ENCODE data around the gene PLSCR3. TPM values are rescaled to one million over a fixed set of nuclear protein-coding genes. Genes with fewer than 3 reads are reported as not detected.

The PLSCR3 gene
- total and polyA plus RNA-seq, 2 experiments from 2014 or later: 30.0 to 34.3 TPM

DNA sequence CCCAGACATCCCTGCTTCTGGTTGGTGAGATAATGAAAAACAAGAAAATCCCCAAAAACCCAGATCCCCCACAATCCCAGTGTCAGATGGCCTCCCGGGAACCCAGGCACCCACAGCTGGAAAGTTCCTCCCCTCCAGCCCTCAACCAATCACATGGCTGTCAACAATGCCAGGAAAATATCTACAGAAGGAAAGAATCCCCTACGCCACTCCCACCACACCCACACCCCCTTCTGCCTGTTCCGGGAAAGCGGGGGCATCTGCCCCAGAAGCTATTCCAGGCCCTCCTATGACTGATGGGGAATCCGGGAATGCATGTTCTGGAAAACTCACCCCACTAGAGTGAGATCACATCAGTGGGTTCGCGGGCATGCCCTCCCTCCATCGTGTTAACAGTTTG lies 37.6 kb downstream of the PLSCR3 start:
- Mint-ChIP-seq H3K4me3 (peak overlapping the region; percentile 24; the same call in 1 of the 3 replicates), H3K9me3 (no peaks in the 10 kb centered on the region)

More for the DNA sequence above, 37.6 kb downstream of the PLSCR3 start:
- peak overlapping the region; percentile 97 for H2AFZ ChIP-seq
- no peaks in the 10 kb centered on the region; the same call in 1 of the 2 replicates for H4K20me1 ChIP-seq (replicated peaks; ENCODE audit: insufficient read depth)
- Mint-ChIP-seq H3K27ac (no peak overlapping the region), H3K4me1 (peaks cover 18% of the 10 kb centered on the region), H3K36me3 (ENCODE audit: low read depth) (peaks cover 4% of the 10 kb centered on the region; the same call in 1 of the 3 replicates), H3K27me3 (ENCODE audit: insufficient read depth, low read depth, poor library complexity) (peaks cover 24% of the 10 kb centered on the region)
- H3F3A ChIP-seq (replicated peaks; ENCODE audit: low read depth): peaks cover 6% of the 10 kb centered on the region
- peak overlapping the region; percentile 48; the same call in 1 of the 2 replicates for H3K4me3 ChIP-seq
- H3K36me3 ChIP-seq (ENCODE audit: insufficient read depth): no peaks in the 10 kb centered on the region
- H3K4me1 ChIP-seq (ENCODE audit: insufficient read depth): peaks cover 18% of the 10 kb centered on the region
- ATAC-seq: no peak
- no peaks in the 10 kb centered on the region for H3K79me2 ChIP-seq (replicated peaks; ENCODE audit: insufficient read depth)
- peak overlapping the region; percentile 75; the same call in 1 of the 2 replicates for H3K4me2 ChIP-seq
- no peak for TF ChIP-seq CREB1 (CRISPR knock-in tag; IDR thresholded peaks at IDR 0.05; ENCODE audit: low read depth)
- TF ChIP-seq, protein P1, sequence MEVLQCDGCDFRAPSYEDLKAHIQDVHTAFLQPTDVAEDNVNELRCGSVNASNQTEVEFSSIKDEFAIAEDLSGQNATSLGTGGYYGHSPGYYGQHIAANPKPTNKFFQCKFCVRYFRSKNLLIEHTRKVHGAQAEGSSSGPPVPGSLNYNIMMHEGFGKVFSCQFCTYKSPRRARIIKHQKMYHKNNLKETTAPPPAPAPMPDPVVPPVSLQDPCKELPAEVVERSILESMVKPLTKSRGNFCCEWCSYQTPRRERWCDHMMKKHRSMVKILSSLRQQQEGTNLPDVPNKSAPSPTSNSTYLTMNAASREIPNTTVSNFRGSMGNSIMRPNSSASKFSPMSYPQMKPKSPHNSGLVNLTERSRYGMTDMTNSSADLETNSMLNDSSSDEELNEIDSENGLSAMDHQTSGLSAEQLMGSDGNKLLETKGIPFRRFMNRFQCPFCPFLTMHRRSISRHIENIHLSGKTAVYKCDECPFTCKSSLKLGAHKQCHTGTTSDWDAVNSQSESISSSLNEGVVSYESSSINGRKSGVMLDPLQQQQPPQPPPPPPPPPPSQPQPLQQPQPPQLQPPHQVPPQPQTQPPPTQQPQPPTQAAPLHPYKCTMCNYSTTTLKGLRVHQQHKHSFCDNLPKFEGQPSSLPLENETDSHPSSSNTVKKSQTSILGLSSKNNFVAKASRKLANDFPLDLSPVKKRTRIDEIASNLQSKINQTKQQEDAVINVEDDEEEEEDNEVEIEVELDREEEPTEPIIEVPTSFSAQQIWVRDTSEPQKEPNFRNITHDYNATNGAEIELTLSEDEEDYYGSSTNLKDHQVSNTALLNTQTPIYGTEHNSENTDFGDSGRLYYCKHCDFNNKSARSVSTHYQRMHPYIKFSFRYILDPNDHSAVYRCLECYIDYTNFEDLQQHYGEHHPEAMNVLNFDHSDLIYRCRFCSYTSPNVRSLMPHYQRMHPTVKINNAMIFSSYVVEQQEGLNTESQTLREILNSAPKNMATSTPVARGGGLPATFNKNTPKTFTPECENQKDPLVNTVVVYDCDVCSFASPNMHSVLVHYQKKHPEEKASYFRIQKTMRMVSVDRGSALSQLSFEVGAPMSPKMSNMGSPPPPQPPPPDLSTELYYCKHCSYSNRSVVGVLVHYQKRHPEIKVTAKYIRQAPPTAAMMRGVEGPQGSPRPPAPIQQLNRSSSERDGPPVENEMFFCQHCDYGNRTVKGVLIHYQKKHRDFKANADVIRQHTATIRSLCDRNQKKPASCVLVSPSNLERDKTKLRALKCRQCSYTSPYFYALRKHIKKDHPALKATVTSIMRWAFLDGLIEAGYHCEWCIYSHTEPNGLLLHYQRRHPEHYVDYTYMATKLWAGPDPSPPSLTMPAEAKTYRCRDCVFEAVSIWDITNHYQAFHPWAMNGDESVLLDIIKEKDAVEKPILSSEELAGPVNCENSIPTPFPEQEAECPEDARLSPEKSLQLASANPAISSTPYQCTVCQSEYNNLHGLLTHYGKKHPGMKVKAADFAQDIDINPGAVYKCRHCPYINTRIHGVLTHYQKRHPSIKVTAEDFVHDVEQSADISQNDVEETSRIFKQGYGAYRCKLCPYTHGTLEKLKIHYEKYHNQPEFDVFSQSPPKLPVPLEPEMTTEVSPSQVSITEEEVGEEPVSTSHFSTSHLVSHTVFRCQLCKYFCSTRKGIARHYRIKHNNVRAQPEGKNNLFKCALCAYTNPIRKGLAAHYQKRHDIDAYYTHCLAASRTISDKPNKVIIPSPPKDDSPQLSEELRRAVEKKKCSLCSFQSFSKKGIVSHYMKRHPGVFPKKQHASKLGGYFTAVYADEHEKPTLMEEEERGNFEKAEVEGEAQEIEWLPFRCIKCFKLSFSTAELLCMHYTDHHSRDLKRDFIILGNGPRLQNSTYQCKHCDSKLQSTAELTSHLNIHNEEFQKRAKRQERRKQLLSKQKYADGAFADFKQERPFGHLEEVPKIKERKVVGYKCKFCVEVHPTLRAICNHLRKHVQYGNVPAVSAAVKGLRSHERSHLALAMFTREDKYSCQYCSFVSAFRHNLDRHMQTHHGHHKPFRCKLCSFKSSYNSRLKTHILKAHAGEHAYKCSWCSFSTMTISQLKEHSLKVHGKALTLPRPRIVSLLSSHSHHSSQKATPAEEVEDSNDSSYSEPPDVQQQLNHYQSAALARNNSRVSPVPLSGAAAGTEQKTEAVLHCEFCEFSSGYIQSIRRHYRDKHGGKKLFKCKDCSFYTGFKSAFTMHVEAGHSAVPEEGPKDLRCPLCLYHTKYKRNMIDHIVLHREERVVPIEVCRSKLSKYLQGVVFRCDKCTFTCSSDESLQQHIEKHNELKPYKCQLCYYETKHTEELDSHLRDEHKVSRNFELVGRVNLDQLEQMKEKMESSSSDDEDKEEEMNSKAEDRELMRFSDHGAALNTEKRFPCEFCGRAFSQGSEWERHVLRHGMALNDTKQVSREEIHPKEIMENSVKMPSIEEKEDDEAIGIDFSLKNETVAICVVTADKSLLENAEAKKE (CRISPR knock-in tag; IDR thresholded peaks at IDR 0.05): no peak
- no peak for TF ChIP-seq ZNF331 (CRISPR knock-in tag; IDR thresholded peaks at IDR 0.05; ENCODE audit: low read depth)
- no peak for TF ChIP-seq EZH2phosphoT487 (IDR thresholded peaks at IDR 0.05; ENCODE audit: unreplicated experiment)
- no peak for TF ChIP-seq NANOG (IDR thresholded peaks at IDR 0.05; ENCODE audit: borderline replicate concordance)
- TF ChIP-seq STAT1 (IDR thresholded peaks at IDR 0.05; ENCODE audit: unreplicated experiment): no peak
- TF ChIP-seq, protein P2, sequence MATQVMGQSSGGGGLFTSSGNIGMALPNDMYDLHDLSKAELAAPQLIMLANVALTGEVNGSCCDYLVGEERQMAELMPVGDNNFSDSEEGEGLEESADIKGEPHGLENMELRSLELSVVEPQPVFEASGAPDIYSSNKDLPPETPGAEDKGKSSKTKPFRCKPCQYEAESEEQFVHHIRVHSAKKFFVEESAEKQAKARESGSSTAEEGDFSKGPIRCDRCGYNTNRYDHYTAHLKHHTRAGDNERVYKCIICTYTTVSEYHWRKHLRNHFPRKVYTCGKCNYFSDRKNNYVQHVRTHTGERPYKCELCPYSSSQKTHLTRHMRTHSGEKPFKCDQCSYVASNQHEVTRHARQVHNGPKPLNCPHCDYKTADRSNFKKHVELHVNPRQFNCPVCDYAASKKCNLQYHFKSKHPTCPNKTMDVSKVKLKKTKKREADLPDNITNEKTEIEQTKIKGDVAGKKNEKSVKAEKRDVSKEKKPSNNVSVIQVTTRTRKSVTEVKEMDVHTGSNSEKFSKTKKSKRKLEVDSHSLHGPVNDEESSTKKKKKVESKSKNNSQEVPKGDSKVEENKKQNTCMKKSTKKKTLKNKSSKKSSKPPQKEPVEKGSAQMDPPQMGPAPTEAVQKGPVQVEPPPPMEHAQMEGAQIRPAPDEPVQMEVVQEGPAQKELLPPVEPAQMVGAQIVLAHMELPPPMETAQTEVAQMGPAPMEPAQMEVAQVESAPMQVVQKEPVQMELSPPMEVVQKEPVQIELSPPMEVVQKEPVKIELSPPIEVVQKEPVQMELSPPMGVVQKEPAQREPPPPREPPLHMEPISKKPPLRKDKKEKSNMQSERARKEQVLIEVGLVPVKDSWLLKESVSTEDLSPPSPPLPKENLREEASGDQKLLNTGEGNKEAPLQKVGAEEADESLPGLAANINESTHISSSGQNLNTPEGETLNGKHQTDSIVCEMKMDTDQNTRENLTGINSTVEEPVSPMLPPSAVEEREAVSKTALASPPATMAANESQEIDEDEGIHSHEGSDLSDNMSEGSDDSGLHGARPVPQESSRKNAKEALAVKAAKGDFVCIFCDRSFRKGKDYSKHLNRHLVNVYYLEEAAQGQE (IDR thresholded peaks at IDR 0.05; ENCODE audit: unreplicated experiment): no peak
- TF ChIP-seq POLR2AphosphoS5 (IDR thresholded peaks at IDR 0.05; ENCODE audit: low read depth): no peak
- no peak for TF ChIP-seq EZH2 (IDR thresholded peaks at IDR 0.05; ENCODE audit: low read depth, unreplicated experiment)
- TF ChIP-seq, protein P3, sequence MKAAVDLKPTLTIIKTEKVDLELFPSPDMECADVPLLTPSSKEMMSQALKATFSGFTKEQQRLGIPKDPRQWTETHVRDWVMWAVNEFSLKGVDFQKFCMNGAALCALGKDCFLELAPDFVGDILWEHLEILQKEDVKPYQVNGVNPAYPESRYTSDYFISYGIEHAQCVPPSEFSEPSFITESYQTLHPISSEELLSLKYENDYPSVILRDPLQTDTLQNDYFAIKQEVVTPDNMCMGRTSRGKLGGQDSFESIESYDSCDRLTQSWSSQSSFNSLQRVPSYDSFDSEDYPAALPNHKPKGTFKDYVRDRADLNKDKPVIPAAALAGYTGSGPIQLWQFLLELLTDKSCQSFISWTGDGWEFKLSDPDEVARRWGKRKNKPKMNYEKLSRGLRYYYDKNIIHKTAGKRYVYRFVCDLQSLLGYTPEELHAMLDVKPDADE (IDR thresholded peaks at IDR 0.05): no peak
- no peak for TF ChIP-seq ZNF114 (CRISPR knock-in tag; IDR thresholded peaks at IDR 0.05)
- TF ChIP-seq, protein P4, sequence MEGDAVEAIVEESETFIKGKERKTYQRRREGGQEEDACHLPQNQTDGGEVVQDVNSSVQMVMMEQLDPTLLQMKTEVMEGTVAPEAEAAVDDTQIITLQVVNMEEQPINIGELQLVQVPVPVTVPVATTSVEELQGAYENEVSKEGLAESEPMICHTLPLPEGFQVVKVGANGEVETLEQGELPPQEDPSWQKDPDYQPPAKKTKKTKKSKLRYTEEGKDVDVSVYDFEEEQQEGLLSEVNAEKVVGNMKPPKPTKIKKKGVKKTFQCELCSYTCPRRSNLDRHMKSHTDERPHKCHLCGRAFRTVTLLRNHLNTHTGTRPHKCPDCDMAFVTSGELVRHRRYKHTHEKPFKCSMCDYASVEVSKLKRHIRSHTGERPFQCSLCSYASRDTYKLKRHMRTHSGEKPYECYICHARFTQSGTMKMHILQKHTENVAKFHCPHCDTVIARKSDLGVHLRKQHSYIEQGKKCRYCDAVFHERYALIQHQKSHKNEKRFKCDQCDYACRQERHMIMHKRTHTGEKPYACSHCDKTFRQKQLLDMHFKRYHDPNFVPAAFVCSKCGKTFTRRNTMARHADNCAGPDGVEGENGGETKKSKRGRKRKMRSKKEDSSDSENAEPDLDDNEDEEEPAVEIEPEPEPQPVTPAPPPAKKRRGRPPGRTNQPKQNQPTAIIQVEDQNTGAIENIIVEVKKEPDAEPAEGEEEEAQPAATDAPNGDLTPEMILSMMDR (conservative IDR thresholded peaks at IDR 0.05; ENCODE audit: low read depth in 2 of 2): no peak
- no peak for TF ChIP-seq JUNB (IDR thresholded peaks at IDR 0.05; ENCODE audit: unreplicated experiment)
- no peak for DNase-seq (ENCODE audit: low spot score)
- H3K9me2 ChIP-seq (ENCODE audit: insufficient read depth): no peaks in the 10 kb centered on the region
- no peak overlapping the region for H3K27ac ChIP-seq (ENCODE audit: low read depth)
- H3K27me3 ChIP-seq (ENCODE audit: insufficient read depth): no peaks in the 10 kb centered on the region

Measured in GM23338 (cell line).